HFF-Myc (cell line): Measurements from ENCODE around the gene ILK.
A peak's percentile ranks its signal among the peaks of the same experiment; 100 is the strongest.

Experiments
- DNase-seq: peaks from one replicate; pipeline ENCODE4 v3.0.0-alpha.2; 2011; ENCODE audit warnings: low read depth; ENCODE audit errors: extremely low read depth
- H3K4me3 ChIP-seq: replicated peaks from 2 replicates; pipeline ENCODE4 v1.5.1; 2011; ENCODE audit warnings: low read depth, mild to moderate bottlenecking, control low read depth, low read length
- CTCF ChIP-seq: IDR thresholded peaks from 2 replicates; pipeline ENCODE4 v1.5.1; 2012; ENCODE audit warnings: mild to moderate bottlenecking, low read depth, low read length, control low read depth; ENCODE audit errors: missing control alignments

The ILK gene

GRCh38 chr11:6615882-6616585, 12.5 kb downstream of the ILK start:
- TF ChIP-seq CTCF: no peak
- no peak overlapping the region for H3K4me3 ChIP-seq
- DNase-seq: no peak

GRCh38 chr11:6616596-6617250, 13.1 kb downstream of the ILK start:
- no peak for TF ChIP-seq CTCF
- DNase-seq: no peak

GRCh38 chr11:6617315-6617781, 13.8 kb downstream of the ILK start:
- H3K4me3 ChIP-seq: peak overlapping the region; percentile 91
- TF ChIP-seq CTCF: no peak
- no peak for DNase-seq

More at GRCh38 chr11:6616596-6617250, 13.1 kb downstream of the ILK start:
- H3K4me3 ChIP-seq: no peak overlapping the region

GRCh38 chr11:6618117-6619003, 14.8 kb downstream of the ILK start:
- peak; percentile 4 for TF ChIP-seq CTCF
- H3K4me3 ChIP-seq: peak overlapping the region; percentile 91
- DNase-seq: no peak

- peak; percentile 90 for DNase-seq
- peak within 1 kb of the TSS; percentile 91 for H3K4me3 ChIP-seq
- no peak for TF ChIP-seq CTCF
These were observed 15.6 kb downstream of the ILK start, which contains the start of gene TPP1 for GRCh38 chr11:6619004-6619745. TPP1 (minus strand) TSS chr11:6619422; CDS start chr11:6619400, 22 bp downstream.

GRCh38 chr11:6620636-6621035, 17.1 kb downstream of the ILK start:
- no peak overlapping the region for H3K4me3 ChIP-seq
- no peak for DNase-seq
- no peak for TF ChIP-seq CTCF
